HEK293 (cell line): ENCODE measurements around the gene RIMKLB.

Experiments used
- GLIS2 ChIP-seq: fragments of 450-650 bp; formaldehyde crosslinking; IDR thresholded peaks from 2 replicates; pipeline ENCODE4 v1.5.1; 2016; ENCODE audit warnings: missing biosample characterization, missing genetic modification characterization
- SETDB1 ChIP-seq: IDR thresholded peaks from one replicate; pipeline ENCODE4 v1.6.1; 2017; ENCODE audit warnings: mild to moderate bottlenecking, low read length, moderate library complexity, mixed read lengths; ENCODE audit not compliant: insufficient read length
- TRIM28 ChIP-seq: IDR thresholded peaks from 2 replicates; pipeline ENCODE4 v1.6.1; 2011; ENCODE audit warnings: low read length, control low read depth, borderline replicate concordance
- ZNF416 ChIP-seq: fragments of 450-650 bp; formaldehyde crosslinking; IDR thresholded peaks from 2 replicates; pipeline ENCODE4 v1.5.1; 2016; ENCODE audit warnings: missing biosample characterization, missing genetic modification characterization
- ZNF548 ChIP-seq: fragments of 450-650 bp; formaldehyde crosslinking; IDR thresholded peaks from 2 replicates; pipeline ENCODE4 v1.5.1; 2016; ENCODE audit warnings: missing biosample characterization, missing genetic modification characterization
- TF ChIP-seq, protein P1 (sequence below): fragments of 450-650 bp; formaldehyde crosslinking; IDR thresholded peaks from 2 replicates; pipeline ENCODE4 v1.5.1; 2016; ENCODE audit warnings: missing biosample characterization, missing genetic modification characterization
- TF ChIP-seq, protein P2 (sequence below): fragments of 450-650 bp; formaldehyde crosslinking; IDR thresholded peaks from 2 replicates; pipeline ENCODE4 v1.5.1; 2016; ENCODE audit warnings: missing biosample characterization, missing genetic modification characterization
- TF ChIP-seq, protein P3 (sequence below): fragments of 450-650 bp; formaldehyde crosslinking; IDR thresholded peaks from 2 replicates; pipeline ENCODE4 v1.5.0; 2017; ENCODE audit warnings: missing biosample characterization, missing genetic modification characterization, borderline replicate concordance

DNA sequence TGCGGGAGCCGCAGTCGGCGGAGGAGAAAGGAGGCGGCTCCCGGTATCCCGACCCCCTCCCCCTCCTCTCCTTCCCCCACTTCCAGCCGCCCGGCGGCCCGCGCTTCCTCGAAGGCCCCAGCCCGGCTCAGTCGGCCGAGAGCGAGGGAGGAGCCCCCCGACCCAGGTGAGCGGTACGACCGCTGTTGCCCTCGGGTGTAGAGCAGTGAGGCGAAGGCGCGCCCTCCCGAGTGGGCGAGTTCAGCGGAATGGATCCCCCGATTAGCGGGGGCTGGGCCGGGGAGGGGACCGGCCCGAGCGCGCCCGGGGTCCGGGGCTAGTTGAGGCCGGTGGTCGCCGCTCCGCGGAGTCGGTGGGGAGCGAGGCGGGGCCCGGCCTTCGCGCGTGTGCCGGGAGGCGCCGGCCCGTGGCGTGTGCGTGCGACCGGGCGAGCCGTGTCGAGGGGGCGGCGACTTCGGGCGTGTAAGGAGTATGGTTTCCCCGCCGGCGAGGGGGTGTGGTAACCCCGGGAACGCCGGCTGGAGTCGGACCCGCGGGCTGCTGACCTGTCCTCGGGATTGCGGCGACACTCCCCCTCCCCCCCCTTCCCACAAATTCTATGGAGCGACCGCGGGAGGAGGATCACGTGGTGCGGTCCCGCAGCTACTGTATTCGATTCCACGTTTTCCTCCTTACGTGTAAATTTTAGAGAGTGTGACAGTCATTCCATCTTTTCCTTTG lies 501 bp downstream of the RIMKLB start:
- TF ChIP-seq ZNF548: no peak
- TF ChIP-seq, protein P1, sequence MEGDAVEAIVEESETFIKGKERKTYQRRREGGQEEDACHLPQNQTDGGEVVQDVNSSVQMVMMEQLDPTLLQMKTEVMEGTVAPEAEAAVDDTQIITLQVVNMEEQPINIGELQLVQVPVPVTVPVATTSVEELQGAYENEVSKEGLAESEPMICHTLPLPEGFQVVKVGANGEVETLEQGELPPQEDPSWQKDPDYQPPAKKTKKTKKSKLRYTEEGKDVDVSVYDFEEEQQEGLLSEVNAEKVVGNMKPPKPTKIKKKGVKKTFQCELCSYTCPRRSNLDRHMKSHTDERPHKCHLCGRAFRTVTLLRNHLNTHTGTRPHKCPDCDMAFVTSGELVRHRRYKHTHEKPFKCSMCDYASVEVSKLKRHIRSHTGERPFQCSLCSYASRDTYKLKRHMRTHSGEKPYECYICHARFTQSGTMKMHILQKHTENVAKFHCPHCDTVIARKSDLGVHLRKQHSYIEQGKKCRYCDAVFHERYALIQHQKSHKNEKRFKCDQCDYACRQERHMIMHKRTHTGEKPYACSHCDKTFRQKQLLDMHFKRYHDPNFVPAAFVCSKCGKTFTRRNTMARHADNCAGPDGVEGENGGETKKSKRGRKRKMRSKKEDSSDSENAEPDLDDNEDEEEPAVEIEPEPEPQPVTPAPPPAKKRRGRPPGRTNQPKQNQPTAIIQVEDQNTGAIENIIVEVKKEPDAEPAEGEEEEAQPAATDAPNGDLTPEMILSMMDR (tag by site-specific recombination): 0 out of 2 replicates have a peak, but pooled peaks have one; percentile 9
- 0 out of 2 replicates have a peak, but pooled peaks have one; percentile 19 for TF ChIP-seq GLIS2 (tag by site-specific recombination)
- no peak for TF ChIP-seq SETDB1
- no peak for TF ChIP-seq TRIM28
- TF ChIP-seq, protein P2, sequence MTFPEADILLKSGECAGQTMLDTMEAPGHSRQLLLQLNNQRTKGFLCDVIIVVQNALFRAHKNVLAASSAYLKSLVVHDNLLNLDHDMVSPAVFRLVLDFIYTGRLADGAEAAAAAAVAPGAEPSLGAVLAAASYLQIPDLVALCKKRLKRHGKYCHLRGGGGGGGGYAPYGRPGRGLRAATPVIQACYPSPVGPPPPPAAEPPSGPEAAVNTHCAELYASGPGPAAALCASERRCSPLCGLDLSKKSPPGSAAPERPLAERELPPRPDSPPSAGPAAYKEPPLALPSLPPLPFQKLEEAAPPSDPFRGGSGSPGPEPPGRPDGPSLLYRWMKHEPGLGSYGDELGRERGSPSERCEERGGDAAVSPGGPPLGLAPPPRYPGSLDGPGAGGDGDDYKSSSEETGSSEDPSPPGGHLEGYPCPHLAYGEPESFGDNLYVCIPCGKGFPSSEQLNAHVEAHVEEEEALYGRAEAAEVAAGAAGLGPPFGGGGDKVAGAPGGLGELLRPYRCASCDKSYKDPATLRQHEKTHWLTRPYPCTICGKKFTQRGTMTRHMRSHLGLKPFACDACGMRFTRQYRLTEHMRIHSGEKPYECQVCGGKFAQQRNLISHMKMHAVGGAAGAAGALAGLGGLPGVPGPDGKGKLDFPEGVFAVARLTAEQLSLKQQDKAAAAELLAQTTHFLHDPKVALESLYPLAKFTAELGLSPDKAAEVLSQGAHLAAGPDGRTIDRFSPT (tag by site-specific recombination): no peak
- TF ChIP-seq, protein P3, sequence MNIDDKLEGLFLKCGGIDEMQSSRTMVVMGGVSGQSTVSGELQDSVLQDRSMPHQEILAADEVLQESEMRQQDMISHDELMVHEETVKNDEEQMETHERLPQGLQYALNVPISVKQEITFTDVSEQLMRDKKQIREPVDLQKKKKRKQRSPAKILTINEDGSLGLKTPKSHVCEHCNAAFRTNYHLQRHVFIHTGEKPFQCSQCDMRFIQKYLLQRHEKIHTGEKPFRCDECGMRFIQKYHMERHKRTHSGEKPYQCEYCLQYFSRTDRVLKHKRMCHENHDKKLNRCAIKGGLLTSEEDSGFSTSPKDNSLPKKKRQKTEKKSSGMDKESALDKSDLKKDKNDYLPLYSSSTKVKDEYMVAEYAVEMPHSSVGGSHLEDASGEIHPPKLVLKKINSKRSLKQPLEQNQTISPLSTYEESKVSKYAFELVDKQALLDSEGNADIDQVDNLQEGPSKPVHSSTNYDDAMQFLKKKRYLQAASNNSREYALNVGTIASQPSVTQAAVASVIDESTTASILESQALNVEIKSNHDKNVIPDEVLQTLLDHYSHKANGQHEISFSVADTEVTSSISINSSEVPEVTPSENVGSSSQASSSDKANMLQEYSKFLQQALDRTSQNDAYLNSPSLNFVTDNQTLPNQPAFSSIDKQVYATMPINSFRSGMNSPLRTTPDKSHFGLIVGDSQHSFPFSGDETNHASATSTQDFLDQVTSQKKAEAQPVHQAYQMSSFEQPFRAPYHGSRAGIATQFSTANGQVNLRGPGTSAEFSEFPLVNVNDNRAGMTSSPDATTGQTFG (tag by site-specific recombination): 0 out of 2 replicates have a peak, but pooled peaks have one; percentile 12
- no peak for TF ChIP-seq ZNF416 (tag by site-specific recombination)
